ENCODE measurements around the gene RPIA.

GRCh38 chr2:88720399-88720798 lies 28.9 kb downstream of the RPIA start:
- TF ChIP-seq POLR2AphosphoS5 (IDR thresholded peaks at IDR 0.05; ENCODE audit: low read depth, low read length) (no peak), POLR2A (IDR thresholded peaks at IDR 0.05; ENCODE audit: low read depth, low read length) (no peak), TAF1 (IDR thresholded peaks at IDR 0.05; ENCODE audit: low read depth, low read length) (no peak), SPI1 (IDR thresholded peaks at IDR 0.05; ENCODE audit: low read depth, low read length) (no peak), POU2F2 (IDR thresholded peaks at IDR 0.05; ENCODE audit: low read depth, low read length) (no peak)

Data from GM12891 (cell line).